Stimulated activated CD8-positive, alpha-beta memory T cell treated with anti-CD3 and anti-CD28 coated beads, Interleukin-4, amount 100 ng/mL, for 1 hour (primary cell): Measurements from ENCODE around the gene RPUSD1.
"Not testable (repeated sequence)": the region's sequence is repeated elsewhere in the genome, so short reads cannot be mapped to it uniquely, and the experiment has no call there.

Experiments used
- DNase-seq, 2 donors: peaks; one replicate each; pipeline ENCODE4 v3.0.0-alpha.2; 2020; ENCODE audit warnings: low read depth in 2 of 2, low spot score in 1 of 2

RPUSD1 gene, protein sequence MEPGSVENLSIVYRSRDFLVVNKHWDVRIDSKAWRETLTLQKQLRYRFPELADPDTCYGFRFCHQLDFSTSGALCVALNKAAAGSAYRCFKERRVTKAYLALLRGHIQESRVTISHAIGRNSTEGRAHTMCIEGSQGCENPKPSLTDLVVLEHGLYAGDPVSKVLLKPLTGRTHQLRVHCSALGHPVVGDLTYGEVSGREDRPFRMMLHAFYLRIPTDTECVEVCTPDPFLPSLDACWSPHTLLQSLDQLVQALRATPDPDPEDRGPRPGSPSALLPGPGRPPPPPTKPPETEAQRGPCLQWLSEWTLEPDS

DNA sequence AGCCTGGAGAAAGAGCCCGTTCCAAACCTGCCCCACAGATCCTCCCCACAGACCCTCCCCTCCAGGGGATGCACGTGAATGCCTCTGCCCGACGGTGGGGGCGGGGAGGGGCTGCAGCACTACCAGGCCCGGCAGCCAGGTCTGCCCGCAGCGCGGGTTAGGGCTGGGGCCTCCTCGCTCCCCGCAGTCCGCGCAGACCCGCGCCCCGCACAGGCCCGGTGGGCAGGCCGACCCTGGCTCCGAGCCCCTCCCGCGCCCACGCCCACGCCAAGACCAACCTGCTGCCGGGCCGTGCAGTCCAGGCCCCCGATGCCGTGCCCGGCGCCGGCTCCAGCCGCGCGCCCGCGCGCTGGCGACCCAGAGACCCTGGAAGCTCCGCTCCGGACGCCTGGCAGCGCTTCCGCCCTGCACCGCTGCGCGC, at the start of gene RPUSD1:
RPUSD1 (minus strand) TSS at position 404 of the 421 bp plus-strand sequence. CDS start 644 bp downstream, outside the sequence.
- DNase-seq = no peak

- DNase-seq = not testable (repeated sequence)
These were observed 48.6 kb upstream of the RPUSD1 start for GRCh38 chr16:836822-837221.

DNA sequence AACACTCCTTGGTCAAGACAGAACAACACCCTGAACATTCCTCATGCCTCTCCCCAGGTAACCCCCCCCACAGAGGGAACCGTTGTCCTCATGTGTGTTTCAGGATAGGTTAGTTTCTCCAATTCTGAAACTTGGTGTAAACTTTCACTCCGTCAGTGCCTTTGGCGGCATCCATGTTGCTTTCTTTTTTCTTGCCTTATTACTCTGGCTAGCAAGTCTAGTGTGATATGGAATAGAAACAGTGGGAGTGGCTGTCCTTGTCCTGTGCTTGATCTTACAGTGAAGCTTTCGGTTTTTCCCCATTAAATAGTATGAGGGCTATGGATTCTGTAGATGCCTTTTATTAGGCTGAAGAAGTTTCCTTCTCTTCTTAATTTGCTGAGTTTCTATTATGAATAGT, 48.0 kb upstream of the RPUSD1 start:
- no peak for DNase-seq

GRCh38 chr16:835373-835772, 47.2 kb upstream of the RPUSD1 start:
- DNase-seq = no peak

- no peak for DNase-seq
These were observed 45.2 kb upstream of the RPUSD1 start for GRCh38 chr16:833411-833810.

GRCh38 chr16:832652-833336, 44.6 kb upstream of the RPUSD1 start:
- DNase-seq = no peak

- no peak for DNase-seq
These were observed 43.6 kb upstream of the RPUSD1 start for GRCh38 chr16:831571-832413.

DNA sequence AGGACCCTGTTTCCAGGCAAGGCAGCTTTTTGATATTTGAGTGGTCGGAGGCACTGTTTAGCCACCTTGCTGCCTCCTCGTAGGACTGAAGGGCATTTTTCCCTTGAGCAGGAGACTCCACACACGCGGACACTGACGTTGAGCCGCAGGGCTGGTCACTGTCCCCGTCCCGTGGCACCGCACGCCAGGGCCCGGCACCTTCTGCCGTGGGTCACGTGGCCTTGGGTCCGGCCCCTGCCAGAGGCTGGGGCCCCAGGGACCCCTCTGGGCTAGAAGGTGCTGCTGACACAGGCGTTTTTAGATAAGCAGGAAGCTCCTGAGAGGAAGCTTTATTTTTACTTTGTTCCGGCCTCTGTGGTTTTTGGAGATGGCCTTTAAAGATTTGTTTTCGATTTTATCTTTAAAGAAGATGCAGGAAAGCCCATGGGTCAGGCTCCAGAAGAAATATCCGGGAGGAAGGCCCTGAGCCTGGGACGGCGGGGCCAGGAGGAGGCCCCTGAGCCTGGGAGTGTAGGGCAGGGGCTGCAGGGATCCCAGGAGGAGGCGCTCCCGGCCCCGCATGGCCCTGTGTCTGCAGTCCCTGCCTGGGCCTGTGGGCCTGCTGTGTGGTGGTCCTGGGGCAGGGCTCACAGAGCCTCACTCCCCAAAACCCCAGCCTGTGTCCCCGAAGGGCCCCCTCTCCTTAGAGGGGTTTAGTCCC, 42.8 kb upstream of the RPUSD1 start:
- no peak for DNase-seq

- DNase-seq = no peak
These were observed 42.1 kb upstream of the RPUSD1 start for GRCh38 chr16:830107-830870.

DNA sequence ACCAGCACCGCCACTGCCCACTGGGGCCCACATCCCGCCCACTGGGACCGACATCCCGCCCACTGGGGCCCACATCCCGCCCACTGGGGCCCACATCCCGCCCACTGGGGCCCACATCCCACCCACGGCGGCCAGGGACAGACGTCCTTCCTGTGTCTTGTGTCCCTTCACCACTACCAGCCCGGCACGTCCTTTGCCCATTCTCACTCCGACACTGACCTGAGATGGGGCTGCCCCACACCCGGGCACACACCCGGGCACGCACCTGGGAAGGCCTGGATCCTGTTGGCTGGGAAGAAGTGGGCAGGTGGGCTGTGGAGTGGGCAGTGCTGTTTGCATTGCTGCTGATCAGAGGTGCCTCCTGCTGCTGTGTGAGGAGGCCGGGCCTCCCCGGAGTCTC, 40.7 kb upstream of the RPUSD1 start:
- DNase-seq = no peak

DNA sequence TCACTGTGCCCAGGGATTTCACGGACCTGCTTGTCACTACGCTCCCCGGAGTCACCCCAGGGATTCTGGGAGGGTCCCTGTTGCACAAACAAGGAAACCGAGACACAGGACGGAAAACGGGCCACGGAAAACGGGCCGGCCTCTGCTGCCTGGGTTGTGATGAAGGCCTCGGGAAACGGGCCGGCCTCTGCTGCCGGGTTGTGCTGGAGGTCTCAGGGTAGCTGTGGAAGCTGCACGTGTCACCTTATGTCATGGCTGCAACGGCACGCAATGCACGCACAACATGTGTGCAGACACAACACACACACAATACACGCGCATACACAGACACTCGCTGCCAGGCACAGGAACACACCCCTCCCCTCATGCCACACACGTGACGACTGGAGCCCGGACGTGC, 39.3 kb upstream of the RPUSD1 start:
- DNase-seq = no peak

DNA sequence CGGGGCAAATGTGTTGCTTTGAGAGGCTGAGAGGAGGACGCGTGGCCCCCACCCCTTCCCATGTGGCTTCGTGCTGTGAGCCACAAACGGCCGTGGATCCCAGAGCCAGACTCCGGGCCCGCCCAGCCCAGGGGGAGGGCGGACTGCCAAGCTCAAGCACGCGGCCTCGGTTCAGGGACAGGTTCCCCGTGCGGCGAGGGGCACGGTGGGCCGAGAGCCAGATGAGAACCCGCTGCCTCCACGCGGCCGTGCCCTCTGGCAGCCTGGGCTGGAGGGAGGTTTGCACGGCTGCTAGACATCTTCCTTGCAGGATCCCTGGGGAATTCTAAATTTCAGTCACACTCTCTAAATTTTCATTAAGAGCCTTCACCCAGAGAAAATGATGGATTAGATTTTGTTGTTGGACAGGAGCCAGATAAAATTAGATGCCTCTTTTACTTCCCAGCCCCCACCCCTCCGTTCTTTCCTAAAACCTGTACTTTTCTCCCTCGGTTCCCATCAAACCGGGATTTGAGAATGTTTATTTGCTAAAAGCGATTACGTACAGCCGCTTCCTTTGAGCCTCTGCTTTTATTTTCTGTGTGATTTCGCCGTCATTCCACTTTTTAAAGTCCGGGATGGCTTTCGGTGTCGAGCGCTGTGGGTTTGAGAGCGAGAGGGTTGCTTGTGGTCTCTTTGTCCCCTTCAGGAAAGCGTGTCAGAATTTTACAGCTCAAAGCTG, 37.3 kb upstream of the RPUSD1 start:
- DNase-seq = no peak

- no peak for DNase-seq
These were observed 36.4 kb upstream of the RPUSD1 start for GRCh38 chr16:824601-825000.

- no peak for DNase-seq
These were observed 36.0 kb upstream of the RPUSD1 start for GRCh38 chr16:824194-824593.

DNA sequence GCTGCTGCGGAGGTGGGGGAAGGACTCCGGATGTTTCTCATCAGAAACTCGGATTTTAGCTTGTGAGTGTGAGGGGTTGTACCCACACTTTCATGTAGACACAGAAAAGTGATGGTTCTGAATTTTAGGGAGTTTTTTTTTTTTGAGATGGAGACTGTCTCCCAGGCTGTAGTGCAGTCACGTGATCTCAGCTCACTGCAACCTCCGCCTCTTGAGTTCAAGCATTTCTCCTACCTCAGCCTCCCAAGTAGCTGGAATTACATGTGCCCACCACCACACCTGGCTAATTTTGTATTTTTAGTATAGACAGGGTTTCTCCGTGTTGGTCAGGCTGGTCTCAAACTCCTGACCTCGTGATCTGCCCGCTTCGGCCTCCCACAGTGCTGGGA, 34.7 kb upstream of the RPUSD1 start:
- DNase-seq = no peak

DNA sequence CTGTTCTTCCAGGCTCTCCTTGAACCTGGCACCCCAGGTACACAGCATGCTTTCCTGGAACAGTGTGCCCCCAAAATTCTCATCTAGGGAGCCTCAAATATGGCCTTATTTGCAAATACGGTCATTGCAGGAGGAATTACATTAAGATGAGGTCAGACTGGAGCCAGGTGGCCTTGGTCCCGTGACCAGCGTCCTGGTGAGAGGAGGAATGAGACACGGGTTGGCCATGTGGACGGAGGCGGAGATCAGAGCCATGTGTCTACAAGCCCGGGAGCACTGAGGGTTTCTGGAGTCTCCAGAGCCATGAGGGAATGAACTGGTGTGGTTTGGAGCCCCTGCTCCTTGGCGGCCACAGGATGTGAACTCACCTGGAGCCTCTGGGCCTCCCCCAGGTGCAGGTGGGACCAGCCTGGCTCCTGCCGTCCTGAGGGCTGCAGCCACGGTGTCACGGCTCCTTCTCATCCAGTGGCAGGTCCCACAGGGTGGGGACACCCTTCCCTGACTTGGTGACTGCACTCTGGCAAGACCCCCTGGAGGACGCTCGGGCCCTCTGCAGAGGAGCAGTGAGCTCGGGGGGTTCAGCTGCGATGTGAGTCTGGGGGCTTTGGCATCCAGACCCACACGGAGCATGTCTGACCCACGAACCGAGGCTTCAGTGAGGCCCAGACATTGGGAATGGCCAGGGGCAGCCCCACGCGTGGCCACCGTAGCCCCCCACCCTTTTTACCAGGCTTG, 34.2 kb upstream of the RPUSD1 start:
- no peak for DNase-seq

- no peak for DNase-seq
These were observed 33.6 kb upstream of the RPUSD1 start for GRCh38 chr16:821751-822150.

GRCh38 chr16:820748-821147, 32.6 kb upstream of the RPUSD1 start:
- no peak for DNase-seq

DNA sequence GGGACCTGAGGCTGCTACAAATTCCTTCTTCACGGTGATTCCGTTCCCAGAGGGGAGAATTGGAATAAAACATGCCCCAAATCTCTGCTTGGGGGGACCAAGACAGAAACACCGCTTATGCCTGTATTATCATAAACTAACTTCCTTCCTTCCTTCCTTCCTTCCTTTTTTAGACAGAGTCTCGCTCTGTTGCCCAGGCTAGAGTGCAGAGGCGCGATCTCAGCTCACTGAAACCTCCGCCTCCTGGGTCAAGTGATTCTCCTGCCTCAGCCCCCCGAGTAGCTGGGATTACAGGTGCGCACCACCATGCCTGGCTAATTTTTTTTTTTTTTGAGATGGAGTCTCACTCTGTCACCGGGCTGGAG, 31.8 kb upstream of the RPUSD1 start:
- not testable (repeated sequence) for DNase-seq
